HCEC 1CT (cell line): ENCODE measurements around the gene PSMC3.
A peak's percentile ranks its signal among the peaks of the same experiment; 100 is the strongest.

Experiments
- DNase-seq: peaks from one replicate; pipeline ENCODE4 v3.0.0-alpha.2; 2017

PSMC3 gene

DNA sequence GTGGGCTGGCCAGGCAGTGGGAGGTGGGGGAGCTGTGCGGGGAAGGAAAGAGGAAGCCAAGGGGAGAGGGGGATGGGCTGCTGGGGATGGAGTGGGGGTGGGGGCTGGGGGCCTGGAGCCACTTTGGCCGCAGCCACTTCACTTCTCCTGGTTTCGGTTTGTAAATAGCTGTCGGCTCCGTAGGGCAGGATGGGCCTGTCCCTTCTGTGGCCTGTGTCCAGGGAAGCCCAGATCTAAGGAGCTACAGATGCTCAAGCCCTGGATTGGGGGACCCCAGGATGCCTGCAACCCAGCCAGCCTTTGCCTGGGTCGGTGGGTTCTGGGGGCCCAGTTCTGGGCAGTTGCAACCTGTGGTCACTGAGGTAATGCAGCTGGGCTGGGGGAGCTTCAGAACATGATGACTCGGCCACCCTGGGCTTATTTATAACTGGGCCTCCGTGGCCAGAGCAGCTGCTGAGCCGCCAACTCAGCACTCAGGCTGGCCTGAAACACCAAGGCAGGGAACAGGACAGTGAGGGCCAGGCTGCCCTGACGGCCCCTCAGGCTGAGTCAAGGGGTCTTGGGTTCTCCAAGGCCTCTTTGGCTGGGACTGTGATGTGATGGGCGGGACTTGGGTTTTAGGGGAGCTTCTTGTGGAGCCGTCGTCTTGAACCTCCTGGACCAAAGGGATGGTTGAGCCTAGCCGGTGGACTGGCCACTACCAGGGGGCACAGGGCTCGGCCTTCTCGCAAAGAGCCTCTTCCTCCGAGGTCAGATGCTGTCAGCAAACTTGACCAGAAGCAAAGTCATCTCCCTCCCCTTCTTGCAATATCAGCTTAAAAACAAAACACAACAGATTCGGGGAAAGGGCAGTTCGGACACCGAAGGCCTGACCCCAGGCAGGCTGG lies 32.8 kb downstream of the PSMC3 start:
- DNase-seq, result peak; percentile 47

- no peak for DNase-seq
Observed at GRCh38 chr11:47392546-47393162, 33.6 kb downstream of the PSMC3 start.

- DNase-seq, result no peak
Observed at GRCh38 chr11:47391711-47392432, 34.4 kb downstream of the PSMC3 start.

GRCh38 chr11:47391077-47391583 lies 35.1 kb downstream of the PSMC3 start:
- DNase-seq, result no peak

DNA sequence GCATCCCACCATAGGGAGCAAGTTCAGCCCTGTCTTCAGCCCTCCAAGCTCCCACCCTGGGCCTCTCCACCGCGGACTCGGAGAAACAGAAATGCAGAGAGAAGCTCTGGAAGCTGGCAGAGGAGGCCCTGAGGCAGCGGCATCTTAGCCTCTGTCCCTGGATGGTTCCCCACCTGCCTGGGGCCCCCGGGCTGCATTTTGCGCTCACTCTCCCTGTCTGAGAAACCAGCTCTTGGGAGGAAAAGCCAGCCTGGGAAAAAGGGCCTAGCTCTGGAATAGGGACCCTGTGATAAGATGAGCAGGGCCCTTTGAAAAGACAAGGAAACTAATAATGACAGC lies 35.8 kb downstream of the PSMC3 start:
- DNase-seq, result no peak

DNA sequence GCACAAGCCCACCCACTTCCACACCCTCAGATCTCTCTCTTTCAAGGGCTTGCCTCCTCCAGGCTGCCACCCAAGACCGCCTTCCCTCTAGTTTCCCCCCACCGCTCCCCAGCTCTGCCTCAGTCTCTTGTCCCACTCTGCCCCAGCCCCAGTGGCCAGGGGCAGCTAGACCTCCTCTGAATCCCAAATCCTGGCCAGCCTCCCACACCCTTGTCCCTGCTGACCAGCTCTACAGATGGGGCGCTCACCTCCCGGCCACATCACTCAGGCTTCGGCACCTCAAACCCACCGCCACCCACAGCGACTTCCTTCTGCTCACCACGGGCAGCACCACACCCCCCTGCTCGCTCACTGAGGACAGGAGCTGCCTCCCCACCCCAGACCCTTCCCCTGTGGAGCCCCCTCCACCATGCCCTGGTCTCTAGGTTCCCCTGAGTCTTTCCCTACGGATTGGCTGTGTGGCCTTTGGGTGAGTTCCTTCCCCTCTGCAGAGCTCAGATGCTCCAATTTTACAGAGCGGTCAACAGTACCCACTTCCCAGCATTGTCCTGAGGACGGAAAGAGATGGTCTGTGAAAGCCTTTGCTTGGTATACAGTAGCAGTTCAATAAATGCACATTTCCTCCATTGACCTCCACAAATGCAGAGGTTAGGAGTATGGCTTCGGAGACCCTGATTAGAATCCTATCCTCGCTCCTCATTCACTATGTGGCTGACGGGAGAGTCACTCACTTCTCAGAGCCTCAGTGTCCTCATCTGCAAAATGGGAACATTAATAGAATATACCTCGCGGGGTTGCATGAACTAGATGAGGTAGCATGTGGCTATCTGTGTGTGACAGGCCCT lies 36.4 kb downstream of the PSMC3 start:
- no peak for DNase-seq

- no peak for DNase-seq
Observed at GRCh38 chr11:47388697-47389576, 37.3 kb downstream of the PSMC3 start.

DNA sequence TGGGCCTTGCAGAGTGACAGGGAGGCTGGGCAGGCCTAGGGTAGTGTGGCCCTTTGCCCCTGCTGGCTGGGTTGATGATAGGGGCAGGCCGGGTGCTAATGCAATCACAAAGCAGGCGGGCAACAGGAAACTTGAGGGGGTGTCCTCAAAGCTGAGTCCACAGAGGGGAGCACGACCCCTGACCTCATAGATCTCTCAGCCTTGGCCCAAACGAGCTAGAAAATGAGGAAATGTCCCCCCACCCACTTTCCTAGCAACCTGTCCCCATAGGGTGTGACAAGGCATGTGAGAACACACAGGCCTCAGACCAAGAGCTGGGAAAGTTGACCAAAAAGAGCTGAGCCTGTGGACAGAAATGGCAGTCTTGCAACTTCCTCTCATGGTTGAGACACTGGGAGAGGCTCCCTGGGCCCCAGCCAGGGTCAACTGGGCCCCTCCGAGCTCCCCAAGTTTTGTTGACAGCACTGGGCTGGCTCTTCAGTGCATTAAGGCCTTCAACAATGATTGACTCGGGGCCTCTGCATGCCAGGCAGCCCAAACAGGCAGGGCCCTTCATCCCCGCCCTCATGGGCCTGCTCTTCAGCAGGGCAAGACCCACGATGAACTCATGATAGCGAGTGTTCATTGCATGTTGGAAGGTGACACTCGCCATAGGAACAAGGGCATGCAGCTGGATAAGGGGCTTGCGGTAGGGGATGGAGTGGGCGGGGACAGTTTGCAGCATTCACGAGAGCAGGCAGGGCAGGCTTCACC lies 38.1 kb downstream of the PSMC3 start:
- DNase-seq, result no peak

GRCh38 chr11:47384498-47384897 lies 41.7 kb downstream of the PSMC3 start:
- DNase-seq, result no peak

DNA sequence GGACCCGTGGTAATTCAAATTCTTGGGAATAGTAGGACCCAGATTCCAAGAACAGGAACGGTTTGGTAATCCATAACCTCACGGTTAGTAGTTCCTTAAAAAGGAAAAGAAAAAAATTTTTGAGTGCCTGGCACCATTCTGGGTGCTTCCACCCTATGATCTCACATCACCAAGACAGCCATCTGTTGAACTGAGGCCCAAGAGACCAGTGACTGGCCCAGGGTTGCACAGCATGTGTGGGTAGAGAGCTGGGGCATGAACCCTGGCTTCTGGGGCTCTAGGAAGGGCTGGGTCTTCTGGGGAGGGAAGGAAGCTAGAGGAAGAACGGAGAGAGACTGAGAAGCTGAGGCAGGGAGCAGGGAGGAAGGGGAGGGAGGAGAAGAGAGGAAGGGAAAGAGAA lies 43.2 kb downstream of the PSMC3 start:
- DNase-seq, result no peak

GRCh38 chr11:47380078-47380477 lies 46.2 kb downstream of the PSMC3 start:
- DNase-seq, result no peak

GRCh38 chr11:47379317-47379716 lies 46.9 kb downstream of the PSMC3 start:
- no peak for DNase-seq

DNA sequence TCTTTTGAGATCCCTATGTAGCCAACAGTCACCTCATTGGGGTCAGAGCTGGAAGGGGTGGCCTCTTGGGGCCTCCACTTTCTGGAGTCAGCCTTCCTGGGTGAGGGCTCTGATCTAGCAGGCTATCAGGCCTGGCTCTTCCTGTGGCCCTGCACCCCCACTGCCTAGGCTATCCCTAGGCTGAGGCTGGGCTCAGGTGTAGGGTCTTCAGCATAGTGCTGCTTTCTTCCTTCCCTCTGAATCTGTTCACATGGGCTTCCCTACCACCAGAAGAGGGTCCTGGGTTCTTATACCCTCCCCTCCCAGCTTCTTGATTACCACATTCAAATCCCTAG lies 47.4 kb downstream of the PSMC3 start:
- no peak for DNase-seq

DNA sequence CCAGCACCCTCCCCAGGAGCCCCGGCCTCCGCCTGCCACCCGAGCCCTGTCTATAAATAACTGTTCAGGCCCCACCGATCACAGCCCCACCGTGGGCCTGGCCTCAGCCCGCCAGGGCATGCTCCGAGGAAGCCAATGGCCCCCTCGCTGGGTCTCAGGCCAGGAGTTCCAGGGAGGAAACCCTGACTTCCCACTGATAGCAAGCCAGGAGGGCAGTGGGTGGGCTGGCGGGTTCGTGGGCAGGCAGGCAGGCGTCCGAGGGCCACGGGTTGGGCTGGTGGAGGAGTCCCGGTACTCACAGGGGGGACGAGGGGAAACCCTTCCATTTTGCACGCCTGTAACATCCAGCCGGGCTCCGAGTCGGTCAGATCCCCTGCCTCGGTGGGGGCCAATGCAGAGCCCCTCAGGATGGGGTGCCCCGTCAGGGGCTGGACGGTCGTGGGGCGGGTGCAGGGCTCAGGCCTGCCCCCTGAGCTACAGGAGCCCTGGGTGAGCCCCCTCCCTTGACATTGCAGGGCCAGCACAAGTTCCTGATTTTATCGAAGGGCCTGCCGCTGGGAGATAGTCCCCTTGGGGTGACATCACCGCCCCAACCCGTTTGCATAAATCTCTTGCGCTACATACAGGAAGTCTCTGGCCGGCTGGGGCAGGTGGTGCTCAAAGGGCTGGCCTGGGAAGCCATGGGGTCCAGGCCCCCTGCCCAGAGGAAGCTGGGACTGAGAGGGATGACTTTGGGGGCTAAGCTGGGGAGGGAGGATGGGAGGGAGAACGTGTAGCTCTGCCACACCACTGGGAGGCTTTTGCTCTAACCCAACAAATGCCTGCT lies 48.0 kb downstream of the PSMC3 start, which contains the start of gene SPI1:
Gene SPI1, minus strand, starts transcription at position 538 of the 826 bp plus-strand sequence. Its CDS starts 194 bp downstream, at position 344.
- DNase-seq, result no peak

DNA sequence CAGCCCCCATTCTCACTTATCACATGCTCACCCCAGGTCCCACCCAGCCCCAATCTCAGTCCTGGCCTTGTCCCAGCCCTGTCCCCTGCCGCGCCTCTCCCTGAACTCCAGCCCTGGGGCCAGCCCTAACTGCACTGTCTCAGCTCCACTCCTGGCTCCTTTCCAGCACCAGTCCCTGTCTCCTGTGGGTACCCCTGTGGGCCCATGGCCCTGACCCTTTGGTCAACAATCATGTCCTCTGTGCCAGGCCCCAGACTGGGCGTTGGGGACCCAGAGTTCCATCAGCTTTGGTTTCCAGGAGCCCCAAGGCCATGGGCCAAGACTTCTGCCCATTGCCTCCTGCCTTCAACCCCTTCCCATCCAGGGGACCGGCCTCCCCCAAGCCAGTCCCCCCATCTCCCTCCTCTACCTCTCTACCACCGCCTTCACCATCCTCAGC lies 48.6 kb downstream of the PSMC3 start:
- DNase-seq, result no peak

DNA sequence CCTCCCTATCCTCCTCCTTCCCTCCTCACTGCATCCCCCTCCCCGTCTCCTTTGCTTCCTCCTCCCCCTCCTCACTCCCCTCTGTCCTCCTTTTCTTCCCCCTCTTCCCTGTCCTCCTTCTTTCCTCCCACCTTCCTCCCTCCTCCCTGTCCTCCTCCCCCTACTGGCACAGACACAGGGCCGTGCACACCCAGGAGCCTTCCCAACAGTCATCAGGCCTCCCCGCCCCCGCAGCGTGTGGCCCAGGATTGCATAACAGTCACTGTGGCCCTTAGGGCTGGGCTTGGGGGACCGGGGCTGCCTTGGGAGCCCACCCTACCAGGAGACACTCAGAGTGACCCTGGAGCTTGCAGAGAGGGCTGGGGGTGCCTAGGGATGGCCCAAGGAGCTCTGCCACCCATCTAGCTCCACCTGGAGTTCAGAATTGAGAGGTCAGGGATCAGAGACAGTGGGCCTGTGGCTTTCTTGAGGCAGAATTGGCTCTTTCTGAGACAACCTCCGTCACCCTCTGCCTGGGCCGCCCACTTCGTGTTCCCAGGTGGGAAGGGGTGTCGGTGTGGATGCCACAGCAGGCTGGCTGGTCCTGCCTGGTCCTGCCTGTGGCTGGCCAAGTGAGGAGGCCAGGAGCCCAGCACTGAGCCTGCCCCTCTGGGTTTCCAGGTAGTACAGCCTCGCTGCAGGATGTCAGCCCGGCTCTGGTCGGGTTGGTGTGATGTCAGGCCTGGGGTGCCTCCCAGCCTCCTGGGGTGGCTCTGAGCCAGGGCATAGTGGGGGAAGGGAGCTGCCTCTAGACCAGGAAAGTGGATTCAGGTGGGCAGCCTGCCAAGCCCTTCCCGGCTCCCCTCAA lies 49.5 kb downstream of the PSMC3 start:
- no peak for DNase-seq

GRCh38 chr11:47376107-47376524 lies 50.1 kb downstream of the PSMC3 start:
- DNase-seq, result no peak

GRCh38 chr11:47375546-47376085 lies 50.6 kb downstream of the PSMC3 start:
- no peak for DNase-seq

DNA sequence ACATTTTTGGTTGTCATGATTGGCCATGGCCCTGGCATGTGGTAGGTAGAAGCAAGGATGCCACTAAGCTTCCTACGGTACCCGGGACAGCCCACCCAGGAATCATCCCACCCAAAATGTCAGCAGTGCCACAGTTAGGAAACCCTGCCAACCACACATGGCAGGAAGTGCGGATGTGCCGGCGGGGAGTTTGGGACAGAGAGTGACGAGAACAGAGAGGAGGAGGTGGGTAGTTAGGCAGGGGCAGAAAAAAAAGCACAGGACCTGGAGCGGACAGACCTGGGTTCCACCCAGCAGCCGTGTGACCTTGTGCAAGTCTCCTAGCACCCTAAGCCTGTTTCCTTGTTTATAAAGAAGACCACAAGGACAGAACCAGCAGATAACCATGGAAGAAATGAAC lies 51.2 kb downstream of the PSMC3 start:
- no peak for DNase-seq
